H1 (cell line): ENCODE measurements around the gene PACSIN1. TPM values are rescaled to one million over a fixed set of nuclear protein-coding genes. Genes with fewer than 3 reads are reported as not detected.

Experiments
- CTCF ChIA-PET: fragments of 300-600 bp; sonication (Branson Sonifier 250); formaldehyde crosslinking; loops from one replicate; lab custom pipeline; 2021; ENCODE audit not compliant: partially characterized antibody; lab: Charles Lee
- POLR2A ChIA-PET: fragments of 300-600 bp; sonication (Branson Sonifier 250); formaldehyde crosslinking; loops from one replicate; lab custom pipeline; 2021; ENCODE audit warnings: inconsistent platforms; ENCODE audit not compliant: partially characterized antibody; lab: Charles Lee
- DNase-seq, 2 experiments: peaks; one replicate each; pipeline versions ENCODE4 v3.0.0 to v3.0.0-alpha.2; 2010 to 2022; ENCODE audit warnings: low spot score in 2 of 2, low read depth in 1 of 2, mixed read lengths in 1 of 2
- FAIRE-seq: peaks from 2 replicates; lab custom pipeline; 2011; peaks lifted over from hg19 to GRCh38; lab: Jason Lieb, UNC
- H2AFZ ChIP-seq: 2 replicates; pipeline ENCODE4 v1.8.1; 2012; ENCODE audit warnings: low read length, inconsistent platforms
- H2AK5ac ChIP-seq: 2 replicates; pipeline ENCODE4 v1.6.1; 2013; ENCODE audit warnings: low read depth, low read length
- H2BK120ac ChIP-seq: replicated peaks from 2 replicates; pipeline ENCODE3; 2013; ENCODE audit warnings: low read depth, low read length, inconsistent platforms
- H2BK12ac ChIP-seq: 2 replicates; pipeline ENCODE4 v1.6.1; 2013; ENCODE audit warnings: low read depth, low read length
- H2BK15ac ChIP-seq: 2 replicates; pipeline ENCODE4 v1.6.1; 2013; ENCODE audit warnings: low read length
- H2BK20ac ChIP-seq: 2 replicates; pipeline ENCODE4 v1.6.1; 2013; ENCODE audit warnings: low read length
- H2BK5ac ChIP-seq: 2 replicates; pipeline ENCODE4 v1.6.1; 2013; ENCODE audit warnings: low read depth, low read length
- H3K14ac ChIP-seq: 2 replicates; pipeline ENCODE4 v1.6.1; 2013; ENCODE audit warnings: inconsistent platforms; ENCODE audit not compliant: insufficient read length
- H3K18ac ChIP-seq: 2 replicates; pipeline ENCODE4 v1.6.1; 2013; ENCODE audit warnings: low read length; ENCODE audit errors: extremely low read depth
- H3K23ac ChIP-seq: 2 replicates; pipeline ENCODE4 v1.6.1; 2013; ENCODE audit warnings: inconsistent platforms; ENCODE audit not compliant: insufficient read length
- H3K23me2 ChIP-seq: 2 replicates; pipeline ENCODE4 v1.6.1; 2013; ENCODE audit warnings: low read depth, low read length
- H3K27ac ChIP-seq: 2 replicates; pipeline ENCODE4 v1.6.1; 2011; ENCODE audit warnings: low read depth, low read length, inconsistent platforms
- H3K27me3 ChIP-seq, 4 experiments: replicated peaks in 1 of 4; 1 replicate in 1 of 4; 2 replicates in 3 of 4; pipeline versions ENCODE4 v1.6.1 to v1.8.1; 2011 to 2013; ENCODE audit warnings: low read length in 3 of 4, mild to moderate bottlenecking in 3 of 4, inconsistent platforms in 2 of 4, mixed read lengths in 2 of 4, moderate library complexity in 1 of 4; ENCODE audit not compliant: control insufficient read depth in 3 of 4, insufficient read depth in 3 of 4; ENCODE audit errors: extremely low read depth in 1 of 4
- H3K36me3 ChIP-seq, 4 experiments: 2 replicates each; pipeline versions ENCODE4 v1.6.1 to v1.8.1; 2011 to 2013; ENCODE audit warnings: mild to moderate bottlenecking in 4 of 4, low read length in 3 of 4, moderate library complexity in 2 of 4, control low read depth in 1 of 4, inconsistent platforms in 1 of 4; ENCODE audit not compliant: insufficient read depth in 4 of 4, control insufficient read depth in 2 of 4
- H3K4ac ChIP-seq: replicated peaks from 2 replicates; pipeline ENCODE3; 2013; ENCODE audit warnings: low read length, low read depth, mixed read lengths, inconsistent platforms; ENCODE audit not compliant: insufficient read length
- H3K4me1 ChIP-seq, 4 experiments: replicated peaks in 1 of 4; 1 replicate in 1 of 4; 2 replicates in 3 of 4; pipeline versions ENCODE4 v1.6.1 to v1.8.1; 2011 to 2013; ENCODE audit warnings: low read length in 3 of 4, inconsistent platforms in 2 of 4, mixed read lengths in 1 of 4; ENCODE audit not compliant: insufficient read depth in 4 of 4, control insufficient read depth in 3 of 4
- H3K4me2 ChIP-seq, 2 experiments: 2 replicates each; pipeline versions ENCODE4 v1.6.1 to v1.8.1; 2011 to 2013; ENCODE audit warnings: low read depth in 2 of 2, low read length in 2 of 2, control low read depth in 1 of 2, inconsistent platforms in 1 of 2, mild to moderate bottlenecking in 1 of 2; ENCODE audit not compliant: insufficient read depth in 1 of 2
- H3K4me3 ChIP-seq, 4 experiments: fragments of 200-600, 300-600 bp in 1 of 4; sonication (generic), shearing (Covaris generic), sonication (Bioruptor Twin) in 1 of 4; 2 replicates each; pipeline versions ENCODE4 v1.5.1 to v1.8.1; 2011 to 2016; ENCODE audit warnings: low read length in 4 of 4, low read depth in 3 of 4, control low read depth in 2 of 4, inconsistent platforms in 2 of 4, mild to moderate bottlenecking in 2 of 4, mixed read lengths in 1 of 4, moderate library complexity in 1 of 4; ENCODE audit not compliant: insufficient read depth in 2 of 4; ENCODE audit errors: extremely low read depth in 1 of 4
- H3K56ac ChIP-seq: replicated peaks from 2 replicates; pipeline ENCODE3; 2013; ENCODE audit warnings: low read depth, mild to moderate bottlenecking, mixed read lengths, low read length, inconsistent platforms; ENCODE audit not compliant: insufficient read length
- H3K79me1 ChIP-seq: 2 replicates; pipeline ENCODE4 v1.6.1; 2013; ENCODE audit warnings: low read depth, low read length, control low read depth
- H3K79me2 ChIP-seq, 2 experiments: 2 replicates each; pipeline versions ENCODE4 v1.6.1 to v1.8.1; 2012 to 2013; ENCODE audit warnings: low read length in 2 of 2, mild to moderate bottlenecking in 2 of 2, inconsistent platforms in 1 of 2; ENCODE audit not compliant: insufficient read depth in 2 of 2, control insufficient read depth in 1 of 2
- H3K9ac ChIP-seq, 4 experiments: replicated peaks in 1 of 4; 1 replicate in 1 of 4; 2 replicates in 3 of 4; pipeline versions ENCODE4 v1.6.1 to v1.8.1; 2011 to 2013; ENCODE audit warnings: low read depth in 3 of 4, low read length in 3 of 4, control low read depth in 2 of 4, mild to moderate bottlenecking in 2 of 4, moderate library complexity in 2 of 4, inconsistent platforms in 1 of 4; ENCODE audit errors: extremely low read depth in 1 of 4
- H3K9me3 ChIP-seq, 2 experiments: 2 replicates each; pipeline versions ENCODE4 v1.6.1 to v1.8.1; 2012 to 2013; ENCODE audit warnings: mild to moderate bottlenecking in 2 of 2, moderate library complexity in 2 of 2, control low read depth in 1 of 2, inconsistent platforms in 1 of 2, low read depth in 1 of 2, low read length in 1 of 2, mixed read lengths in 1 of 2; ENCODE audit not compliant: insufficient read depth in 2 of 2
- H4K20me1 ChIP-seq, 2 experiments: replicated peaks in 1 of 2; 2 replicates each; pipeline versions ENCODE3 to v1.8.1; 2011 to 2013; ENCODE audit warnings: inconsistent platforms in 2 of 2, low read length in 2 of 2, mild to moderate bottlenecking in 1 of 2; ENCODE audit not compliant: insufficient read depth in 2 of 2, control insufficient read depth in 1 of 2
- H4K5ac ChIP-seq: 2 replicates; pipeline ENCODE4 v1.6.1; 2013; ENCODE audit warnings: low read length, low read depth, mixed read lengths, inconsistent platforms; ENCODE audit not compliant: insufficient read length
- H4K8ac ChIP-seq: 2 replicates; pipeline ENCODE4 v1.8.0; 2013; ENCODE audit warnings: mild to moderate bottlenecking, moderate library complexity, low read length, inconsistent platforms; ENCODE audit not compliant: insufficient read depth; ENCODE audit errors: extremely low read depth
- H4K91ac ChIP-seq: replicated peaks from 2 replicates; pipeline ENCODE3; 2013; ENCODE audit warnings: low read length, mixed read lengths, inconsistent platforms; ENCODE audit not compliant: insufficient read length
- BRCA1 ChIP-seq: IDR thresholded peaks from 2 replicates; pipeline ENCODE4 v1.6.1; 2012; ENCODE audit warnings: low read depth, low read length, improper control_type of control experiment
- EP300 ChIP-seq, 2 experiments: IDR thresholded peaks; 1 replicate in 1 of 2; 2 replicates in 1 of 2; pipeline ENCODE4 v1.6.1; 2011 to 2012; ENCODE audit warnings: low read depth in 2 of 2, low read length in 2 of 2, mild to moderate bottlenecking in 2 of 2, borderline replicate concordance in 1 of 2, inconsistent platforms in 1 of 2, moderate library complexity in 1 of 2
- GTF2F1 ChIP-seq: IDR thresholded peaks from 2 replicates; pipeline ENCODE4 v1.6.1; 2012; ENCODE audit warnings: low read depth, low read length, improper control_type of control experiment, borderline replicate concordance
- KDM1A ChIP-seq: fragments of 200-600, 300-600 bp; sonication (generic); IDR thresholded peaks from 2 replicates; pipeline ENCODE4 v1.7.1; 2016; ENCODE audit warnings: mild to moderate bottlenecking, low read length, borderline replicate concordance
- NANOG ChIP-seq: IDR thresholded peaks from 2 replicates; pipeline ENCODE4 v1.6.1; 2011; ENCODE audit warnings: low read length, low read depth, mild to moderate bottlenecking, inconsistent platforms; ENCODE audit not compliant: insufficient read depth, poor library complexity, severe bottlenecking
- POU5F1 ChIP-seq: IDR thresholded peaks from 2 replicates; pipeline ENCODE4 v1.6.1; 2011; ENCODE audit warnings: low read depth, mild to moderate bottlenecking, low read length, moderate library complexity
- RBBP5 ChIP-seq: IDR thresholded peaks from 2 replicates; pipeline ENCODE4 v1.7.1; 2012; ENCODE audit warnings: low read depth, mild to moderate bottlenecking, inconsistent platforms, low read length, moderate library complexity, borderline replicate concordance
- RXRA ChIP-seq: IDR thresholded peaks from 2 replicates; pipeline ENCODE4 v1.6.1; 2011; ENCODE audit warnings: low read depth, mild to moderate bottlenecking, low read length, moderate library complexity; ENCODE audit not compliant: insufficient read depth
- YY1 ChIP-seq: IDR thresholded peaks from 2 replicates; pipeline ENCODE4 v1.6.1; 2011; ENCODE audit warnings: low read depth, mild to moderate bottlenecking, low read length
- WGBS, 2 experiments: shearing (Covaris generic) in 1 of 2; methylation state at CpG; one replicate each; pipeline versions ENCODE4 v1.1.6 to v1.1.7; 2013 to 2015; ENCODE audit warnings: low lambda C conversion rate in 2 of 2, mixed read lengths in 2 of 2, inconsistent platforms in 1 of 2, low coverage in 1 of 2, missing lambda C conversion rate in 1 of 2; ENCODE audit not compliant: insufficient replicate concordance in 2 of 2, insufficient coverage in 1 of 2, insufficient read length in 1 of 2; ENCODE audit errors: extremely low coverage in 1 of 2, missing lambda C conversion rate in 1 of 2; 5-methylcytosine and 5-hydroxymethylcytosine counted together
- polyA plus RNA-seq, 7 experiments: library from polyadenylated mRNA; depleted of rRNA in 3 of 7; stranded (reverse) in 5 of 7; unstranded in 2 of 7; fragments of >200 nt in 5 of 7; fragments of 200-250 nt in 2 of 7; gene quantifications; 1 replicate in 5 of 7; 2 replicates in 1 of 7; 4 replicates in 1 of 7; pipeline versions ENCODE4 v1.2.1 to v1.2.3, GENCODE V29; 2011 to 2013; ENCODE audit warnings: missing spikeins in 2 of 7, mixed read lengths in 2 of 7
- total RNA-seq: library from RNA; stranded (reverse); fragmentation: NEBNext Ultra II Directional; extraction: Animal tissue kit (Norgen Biotek cat#: 25700); gene quantifications from 2 replicates; pipeline ENCODE4 v1.2.1, GENCODE V29; 2021
- TF ChIP-seq, protein P1 (sequence below): IDR thresholded peaks from 2 replicates; pipeline ENCODE4 v1.6.1; 2012; ENCODE audit warnings: low read length, inconsistent platforms

Gene PACSIN1
- total and polyA plus RNA-seq, 2 of the 8 experiments (the other 6 are each of a cell fraction or from before 2014, with no cell fraction given) = 5.9 to 11.1 TPM

DNA sequence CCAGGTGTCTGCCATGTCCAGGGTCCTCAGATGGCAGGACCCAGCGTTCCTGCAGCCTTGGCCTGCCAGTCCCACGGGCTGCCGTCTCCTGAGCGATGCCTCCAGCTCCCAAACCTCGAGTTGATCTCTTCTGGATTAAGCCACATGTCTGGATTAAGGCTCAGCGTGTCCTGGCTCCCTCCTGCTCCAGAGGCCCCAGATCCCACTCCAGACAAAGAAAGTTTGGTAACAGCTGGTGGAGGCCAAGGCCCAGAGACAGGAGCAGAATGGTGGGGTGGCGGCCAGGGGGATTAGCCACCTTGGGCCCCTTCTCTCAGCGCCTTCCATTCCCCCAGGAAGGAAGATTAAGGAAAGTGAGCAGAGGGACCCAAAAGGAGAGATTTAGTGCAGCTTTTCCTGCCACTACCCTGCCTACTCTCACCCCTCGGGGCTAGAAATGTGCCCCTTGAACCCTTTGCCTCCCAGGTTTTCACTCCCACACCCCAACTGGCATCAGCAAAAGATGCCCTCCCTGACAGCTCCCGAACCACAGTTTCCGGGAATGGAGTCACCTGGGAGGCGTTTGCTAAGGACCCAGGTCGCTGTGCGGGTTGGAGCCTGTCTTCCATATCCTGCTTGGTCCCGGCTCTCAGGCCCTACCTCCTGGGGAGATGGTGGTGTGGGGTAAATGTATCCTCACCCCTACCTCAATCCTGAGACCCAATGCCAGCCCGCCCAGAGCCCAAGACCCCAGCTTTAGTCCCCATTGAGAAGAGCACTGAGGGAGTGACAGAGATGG lies 83.3 kb downstream of the PACSIN1 start:
- Histone ChIP-seq H3K27ac (no peak overlapping the region), H4K91ac (no peak overlapping the region), H3K4ac (no peak overlapping the region), H3K79me1 (no peaks in the 10 kb centered on the region), H4K8ac (no peak overlapping the region), H2AK5ac (no peak overlapping the region), H2BK5ac (no peak overlapping the region), H2BK120ac (no peak overlapping the region), H2BK12ac (no peak overlapping the region), H2BK15ac (no peak overlapping the region), H4K5ac (no peak overlapping the region), H3K9ac (no peak overlapping the region), H2AFZ (no peak overlapping the region), H3K79me2 (no peaks in the 10 kb centered on the region), H3K4me1 (peaks cover 0 to 4% (median 0%) of the 10 kb centered on the region in 4 experiments; a peak in 3 of 7 replicates), H3K36me3 (no peaks in the 10 kb centered on the region), H3K23me2 (no peaks in the 10 kb centered on the region), H3K18ac (no peak overlapping the region), H3K9me3 (no peaks in the 10 kb centered on the region), H2BK20ac (no peak overlapping the region), H4K20me1 (no peaks in the 10 kb centered on the region), H3K23ac (no peak overlapping the region), H3K14ac (no peak overlapping the region), H3K56ac (no peak overlapping the region), H3K4me2 (no peak overlapping the region), H3K27me3 (no peaks in the 10 kb centered on the region), H3K4me3 (no peak overlapping the region)
- FAIRE-seq (no peak), DNase-seq (no peak)
- CTCF ChIA-PET = interaction anchor here (0.8 to 2.4 kb wide), 9 partner anchors 10 to 353 kb away, joined by 3 to 9 read pairs (median 3); partner anchors contain the start of gene SMIM29
- 82% methylated on average over 16 of the region's 16 CpGs; no CpG with 5 or more reads in 1 of the 2 experiments for WGBS, 2 experiments
- POLR2A ChIA-PET = interaction anchor here (1.3 to 1.6 kb wide), 2 partner anchors 9 to 53 kb away, joined by 6 to 7 read pairs; no protein-coding TSS in a partner anchor
- no peak for TF ChIP-seq YY1
- no peak for TF ChIP-seq RBBP5
- no peak for TF ChIP-seq POU5F1
- no peak for TF ChIP-seq RXRA
- TF ChIP-seq KDM1A = no peak
- no peak for TF ChIP-seq BRCA1
- no peak for TF ChIP-seq NANOG
- no peak for TF ChIP-seq GTF2F1
- TF ChIP-seq, protein P1, sequence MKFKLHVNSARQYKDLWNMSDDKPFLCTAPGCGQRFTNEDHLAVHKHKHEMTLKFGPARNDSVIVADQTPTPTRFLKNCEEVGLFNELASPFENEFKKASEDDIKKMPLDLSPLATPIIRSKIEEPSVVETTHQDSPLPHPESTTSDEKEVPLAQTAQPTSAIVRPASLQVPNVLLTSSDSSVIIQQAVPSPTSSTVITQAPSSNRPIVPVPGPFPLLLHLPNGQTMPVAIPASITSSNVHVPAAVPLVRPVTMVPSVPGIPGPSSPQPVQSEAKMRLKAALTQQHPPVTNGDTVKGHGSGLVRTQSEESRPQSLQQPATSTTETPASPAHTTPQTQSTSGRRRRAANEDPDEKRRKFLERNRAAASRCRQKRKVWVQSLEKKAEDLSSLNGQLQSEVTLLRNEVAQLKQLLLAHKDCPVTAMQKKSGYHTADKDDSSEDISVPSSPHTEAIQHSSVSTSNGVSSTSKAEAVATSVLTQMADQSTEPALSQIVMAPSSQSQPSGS = no peak
- TF ChIP-seq EP300 (IDR thresholded peaks at IDR 0.05; ENCODE audit: borderline replicate concordance in 1 of 2, low read depth in 2 of 2, low read length in 2 of 2) = no peak
